ENCODE data around the gene SV2B.

Gene SV2B

DNA sequence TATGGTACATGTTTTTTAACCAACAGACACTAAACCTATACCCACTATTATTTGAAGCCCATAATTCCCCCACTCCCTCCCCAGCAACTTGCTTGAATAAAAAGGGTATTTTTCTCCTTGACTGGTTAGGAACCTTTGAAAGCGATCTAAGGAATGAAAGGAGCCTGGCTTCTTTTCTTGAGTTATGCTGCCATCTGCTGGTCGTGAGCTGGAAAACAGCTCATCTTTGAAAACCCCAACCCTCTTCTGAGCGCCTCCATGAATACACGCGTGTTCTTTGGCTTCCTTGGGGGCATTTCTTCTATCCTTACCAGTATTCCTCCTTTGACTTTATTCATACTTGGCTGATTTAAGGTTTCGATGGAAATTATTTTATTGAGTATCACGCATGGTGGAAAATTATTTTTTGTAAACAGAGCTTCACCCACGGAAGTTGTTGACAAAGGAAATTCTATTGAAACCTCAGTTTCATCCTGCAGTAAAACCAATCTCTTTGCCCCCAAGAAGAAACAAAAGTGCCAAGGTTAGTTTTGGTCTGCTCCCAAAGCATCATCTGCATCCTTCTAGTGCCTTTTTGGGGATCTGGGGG is 171.6 kb downstream of the SV2B start:
- peak in 1 of 2 experiments; percentile 72 for DNase-seq

DNA sequence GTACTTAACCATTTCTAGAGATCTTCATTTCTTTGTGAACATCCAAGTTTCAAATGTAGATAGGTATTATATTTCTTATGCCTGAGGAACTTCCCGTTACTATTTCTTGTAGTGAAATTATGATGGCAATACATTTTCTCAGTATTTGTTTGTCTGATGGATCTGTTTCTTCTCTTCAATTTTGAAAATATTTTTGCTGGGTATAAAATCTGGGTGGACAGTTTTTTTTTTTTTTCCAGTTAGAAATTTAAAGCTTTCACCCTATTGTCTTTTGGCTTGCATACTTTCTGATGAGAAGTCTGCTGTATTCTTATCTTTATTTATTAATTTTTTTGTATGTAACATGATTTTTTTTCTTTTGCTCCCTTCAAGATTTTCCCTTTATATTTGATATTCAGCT is 175.8 kb downstream of the SV2B start:
- DNase-seq: peak in 1 of 2 experiments; percentile 11

DNA sequence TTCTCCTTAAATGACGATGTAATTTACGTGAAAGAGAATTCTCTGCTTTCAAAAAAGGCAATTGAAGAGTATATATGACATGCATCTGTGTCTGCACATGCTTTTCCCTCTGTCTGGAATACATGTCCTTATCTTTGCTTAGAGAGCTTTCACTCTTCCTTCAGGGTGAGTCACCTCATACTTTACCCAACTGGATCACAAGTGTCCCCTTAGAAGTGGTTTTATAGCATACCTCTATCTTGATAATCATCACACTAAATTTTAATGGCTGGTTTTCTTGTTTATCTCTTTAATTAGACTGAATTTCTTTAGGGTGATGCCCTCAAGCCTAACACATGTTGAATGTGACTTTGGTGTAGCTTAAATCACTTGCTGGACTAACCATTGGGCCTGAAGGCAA is 178.9 kb downstream of the SV2B start:
- DNase-seq: no peak

DNA sequence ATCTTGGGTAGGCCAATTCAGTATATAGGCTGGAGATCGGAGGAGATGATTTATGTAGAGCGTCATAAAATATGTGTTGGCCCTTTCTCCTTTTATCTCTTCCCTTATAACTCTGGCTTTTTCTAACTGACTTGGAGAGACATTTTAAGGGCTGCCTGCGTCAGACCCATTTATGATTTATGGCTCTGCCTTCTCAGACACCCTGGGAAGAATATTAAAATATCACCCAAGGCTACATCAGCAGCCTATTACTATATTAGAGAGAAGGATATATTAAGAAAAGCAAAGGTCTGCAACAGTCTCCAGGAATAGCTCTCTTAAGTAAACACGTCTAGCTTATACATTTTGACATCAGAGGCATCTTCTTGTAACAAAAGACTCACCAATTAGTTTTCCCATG is 179.4 kb downstream of the SV2B start:
- no peak for DNase-seq

DNA sequence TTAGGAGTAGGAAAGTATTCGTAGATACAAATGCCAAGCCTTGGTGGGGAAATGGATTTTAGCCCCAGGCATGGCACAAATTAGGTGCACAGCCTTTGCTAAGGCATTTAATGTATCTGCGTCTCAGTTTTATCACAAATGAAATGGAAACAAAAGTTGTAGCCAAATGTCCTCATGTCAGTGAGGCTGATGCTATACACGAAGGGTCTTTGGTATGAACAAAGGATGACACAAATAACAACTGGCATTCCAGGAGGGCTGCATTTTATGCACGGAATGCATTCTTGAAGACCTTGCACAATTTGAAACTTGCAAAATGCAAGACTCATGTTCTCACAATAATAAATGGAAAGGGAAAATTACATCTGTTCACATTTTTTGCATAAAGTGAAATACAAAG is 181.9 kb downstream of the SV2B start:
- no peak for DNase-seq

DNA sequence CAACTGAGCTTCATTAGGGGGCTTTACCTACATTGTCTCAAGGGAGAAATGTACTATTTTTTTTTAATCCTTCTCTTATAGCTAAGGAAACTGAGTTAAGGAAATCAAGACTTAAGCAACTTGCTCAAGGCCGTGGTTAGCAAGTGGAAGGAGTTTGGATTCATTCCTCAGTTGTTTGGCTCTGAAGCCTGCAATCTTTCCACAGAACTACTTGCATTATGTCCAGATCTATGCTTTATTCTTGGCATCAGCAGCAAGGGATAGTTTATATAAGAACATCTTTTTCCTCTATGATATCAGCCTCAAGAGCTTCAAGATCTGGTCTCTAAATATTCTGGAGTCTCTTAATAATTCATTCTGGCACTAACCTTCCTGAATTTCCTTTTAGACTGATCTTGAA is 182.4 kb downstream of the SV2B start:
- DNase-seq: no peak

DNA sequence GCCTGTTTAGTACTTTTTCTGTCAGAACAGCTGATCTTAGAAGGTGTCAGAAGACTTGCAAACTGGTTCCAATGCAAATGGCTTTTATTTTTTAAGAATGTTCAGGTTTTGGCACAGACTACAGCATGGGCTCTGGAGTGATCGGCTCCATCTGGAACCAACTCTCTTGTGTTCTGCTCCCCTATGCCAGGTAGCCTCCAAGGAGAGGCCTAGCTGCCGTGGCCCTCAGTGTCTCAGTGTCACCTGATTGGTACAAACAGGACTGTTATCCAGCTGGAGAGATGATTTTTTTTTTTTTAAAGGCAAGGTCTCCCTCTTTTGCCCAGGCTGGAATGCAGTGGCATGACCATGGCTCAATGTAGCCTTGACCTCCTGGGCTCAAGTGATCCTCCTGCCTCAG is 183.1 kb downstream of the SV2B start:
- no peak for DNase-seq

DNA sequence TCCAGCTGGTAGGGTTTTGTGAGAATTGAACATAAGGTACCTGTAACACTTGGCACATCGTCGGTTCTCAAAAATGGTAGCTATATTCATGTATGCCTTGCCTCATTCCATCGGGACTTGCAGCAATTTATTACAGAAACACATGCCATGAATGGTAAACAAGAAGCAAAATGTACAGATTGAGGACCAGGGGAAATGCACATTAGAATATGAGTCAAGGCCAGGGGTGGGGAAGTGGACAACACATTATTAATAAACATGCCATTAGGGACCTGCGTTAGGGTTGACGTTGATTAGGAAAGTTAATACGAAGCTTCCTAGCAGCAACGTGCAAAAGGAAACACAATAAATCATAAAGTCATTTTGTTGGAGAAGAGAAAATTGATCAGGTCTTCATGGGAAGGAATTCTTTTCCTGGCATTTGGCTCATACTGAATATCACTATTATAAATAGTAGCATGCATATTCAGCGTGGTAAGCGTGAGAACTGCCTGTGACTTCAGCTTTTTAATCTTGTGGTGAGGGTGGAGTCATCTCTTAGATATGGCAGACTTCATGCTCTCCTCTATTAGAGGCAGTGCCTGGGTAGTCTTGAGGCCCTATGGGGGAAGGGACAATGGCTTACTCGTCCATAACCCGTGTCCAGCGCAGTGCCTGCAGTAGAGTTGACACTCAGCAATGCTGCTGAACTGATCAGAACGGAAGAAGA is 184.9 kb downstream of the SV2B start:
- DNase-seq: no peak

DNA sequence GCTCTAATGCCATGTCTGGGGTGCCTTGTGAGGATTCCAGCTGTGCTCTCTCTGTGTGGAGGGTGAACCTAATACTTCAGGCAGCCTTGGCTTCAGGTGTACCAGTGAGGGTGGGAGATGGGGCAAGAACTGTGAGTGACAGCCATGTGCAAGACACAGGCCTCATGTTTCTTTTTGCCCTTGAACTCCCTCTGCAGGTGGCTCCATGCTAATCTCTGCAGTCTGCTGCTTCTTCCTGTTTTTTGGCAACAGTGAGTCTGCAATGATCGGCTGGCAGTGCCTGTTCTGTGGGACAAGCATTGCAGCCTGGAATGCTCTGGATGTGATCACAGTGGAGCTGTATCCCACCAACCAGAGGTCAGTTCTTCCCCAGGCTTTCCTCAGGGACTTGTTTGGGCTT is 189.3 kb downstream of the SV2B start:
- DNase-seq: peak in 1 of 2 experiments; percentile 10

DNA sequence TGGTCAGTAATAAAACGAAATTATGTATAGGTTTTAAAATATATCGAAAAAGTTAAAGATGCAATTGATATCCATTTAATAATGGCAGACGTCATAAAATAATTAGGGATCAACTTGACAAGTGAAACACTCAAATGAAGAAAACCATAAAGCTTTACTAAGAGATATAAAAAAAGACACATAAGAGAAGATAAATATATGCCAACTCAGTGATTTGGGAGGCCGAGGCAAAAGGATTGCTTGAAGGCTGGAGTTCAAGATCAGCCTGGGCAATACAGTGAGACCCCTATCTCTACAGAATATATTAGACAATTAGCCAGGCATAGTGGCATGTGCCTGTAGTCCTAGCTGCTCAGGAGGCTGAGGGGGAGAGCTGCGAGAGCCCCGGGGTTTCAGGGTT is 190.5 kb downstream of the SV2B start:
- DNase-seq: no peak

DNA sequence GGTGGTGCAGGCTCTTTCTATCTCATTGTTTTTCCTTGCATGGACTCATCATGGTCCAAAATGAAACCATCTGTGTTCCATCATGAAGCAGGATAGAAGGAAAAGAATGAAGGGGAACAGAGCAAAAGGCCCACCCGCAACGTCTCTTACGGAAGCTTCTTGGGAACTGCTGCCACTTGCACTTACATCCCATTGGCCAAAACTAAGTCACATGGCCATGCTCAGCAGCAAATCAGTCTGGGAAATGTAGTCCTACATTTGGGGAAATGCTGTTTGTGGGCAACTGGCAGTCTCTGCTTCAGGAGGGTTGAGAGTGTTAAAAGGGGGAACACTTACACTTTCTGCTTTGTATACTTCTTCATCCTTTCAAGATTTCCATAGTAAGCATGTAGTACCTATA is 191.6 kb downstream of the SV2B start:
- no peak for DNase-seq

DNA sequence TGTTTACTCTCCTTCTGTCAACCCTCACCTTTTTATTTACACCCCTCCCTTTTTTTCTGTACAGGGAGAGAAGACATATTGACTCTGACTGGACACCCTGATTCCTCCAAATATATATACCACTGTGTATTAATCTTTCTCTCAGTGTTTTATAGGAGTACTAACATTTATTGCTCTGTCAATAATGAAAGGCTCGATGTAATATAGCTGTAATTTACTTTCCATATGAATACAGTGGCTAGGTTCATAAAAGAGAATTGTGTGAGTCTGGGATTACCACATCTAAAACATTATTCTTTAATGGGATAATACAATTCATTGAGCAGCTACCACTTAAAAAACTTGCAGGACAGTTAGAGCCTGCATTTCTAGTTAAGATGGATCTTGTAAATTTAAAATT is 194.3 kb downstream of the SV2B start:
- no peak for DNase-seq

DNA sequence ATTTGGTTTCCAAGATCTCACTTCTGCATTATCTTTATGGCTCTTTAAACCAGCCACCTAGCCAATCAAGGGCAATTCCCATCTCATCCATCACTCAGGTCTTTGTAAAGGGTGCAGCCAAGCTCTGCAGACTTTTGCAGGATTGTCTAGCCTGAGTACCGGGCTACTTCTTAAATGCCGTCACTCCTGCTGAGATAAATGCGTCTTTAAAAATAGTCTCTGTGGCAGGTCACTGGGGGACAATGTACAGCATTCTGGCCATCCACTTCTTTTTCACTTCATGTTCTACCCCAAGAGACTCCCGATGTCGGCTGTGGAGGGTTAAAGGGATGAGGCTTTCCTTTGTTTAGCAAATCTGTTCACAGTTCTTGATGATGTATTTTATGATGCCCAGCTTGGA is 194.7 kb downstream of the SV2B start:
- DNase-seq: no peak

DNA sequence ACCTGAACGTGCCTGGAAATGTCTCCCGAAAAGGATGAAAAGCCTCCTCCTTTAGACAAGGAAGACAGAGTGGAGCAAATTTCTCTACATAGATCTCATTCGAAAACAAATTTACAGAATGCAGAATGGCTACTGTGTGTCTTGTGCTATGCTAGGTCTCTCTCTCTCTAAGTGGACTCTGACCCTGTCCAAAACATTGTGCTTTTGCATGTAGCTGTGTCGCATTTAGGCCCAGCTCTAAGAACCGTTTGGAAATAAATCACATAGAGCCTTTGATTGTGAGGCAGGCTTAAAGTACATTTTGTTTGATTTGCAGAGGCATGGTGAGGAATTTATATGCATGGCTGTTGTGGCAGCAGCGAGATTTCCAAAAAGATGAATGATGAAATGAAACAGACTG is 198.0 kb downstream of the SV2B start:
- DNase-seq: no peak

DNA sequence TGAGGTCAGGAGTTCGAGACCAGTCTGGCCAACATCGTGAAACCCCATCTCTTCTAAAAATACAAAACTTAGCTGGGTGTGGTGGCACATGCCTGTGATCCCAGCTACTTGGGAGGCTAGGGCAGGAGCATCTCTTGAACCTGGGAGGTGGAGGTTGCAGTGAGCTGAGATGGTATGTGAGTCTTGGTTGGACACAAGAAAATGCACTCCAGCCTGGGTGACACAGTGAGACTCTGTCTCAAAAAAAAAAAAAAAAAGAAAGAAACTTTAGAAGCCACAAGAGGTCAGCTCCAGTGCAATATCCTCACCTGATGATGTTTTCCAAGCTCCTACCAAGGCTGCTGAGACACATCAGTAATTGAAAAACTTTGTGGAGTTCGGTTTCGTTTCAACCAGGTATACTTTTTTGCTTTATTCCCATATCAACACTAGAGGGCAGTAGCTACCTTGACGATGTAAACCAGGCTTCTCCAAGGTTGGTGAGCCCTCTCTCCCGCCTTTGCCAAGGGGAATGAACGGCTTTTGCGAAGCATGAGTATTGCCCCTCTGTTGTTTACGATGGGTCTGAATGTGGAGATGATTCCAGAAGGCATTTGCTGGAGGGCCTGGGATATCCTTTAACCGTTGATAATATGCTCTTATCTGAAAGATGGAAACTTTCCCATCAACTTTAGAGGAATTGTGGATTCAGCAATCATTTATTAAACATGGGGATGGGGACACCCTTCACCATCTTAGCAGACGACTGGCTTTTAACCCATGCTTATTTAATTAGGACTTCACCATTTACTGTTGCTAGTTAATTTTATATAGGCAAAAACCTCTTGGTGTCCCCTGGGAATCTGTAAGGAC is 202.8 kb downstream of the SV2B start:
- DNase-seq: peak; percentile 32 to 76

DNA sequence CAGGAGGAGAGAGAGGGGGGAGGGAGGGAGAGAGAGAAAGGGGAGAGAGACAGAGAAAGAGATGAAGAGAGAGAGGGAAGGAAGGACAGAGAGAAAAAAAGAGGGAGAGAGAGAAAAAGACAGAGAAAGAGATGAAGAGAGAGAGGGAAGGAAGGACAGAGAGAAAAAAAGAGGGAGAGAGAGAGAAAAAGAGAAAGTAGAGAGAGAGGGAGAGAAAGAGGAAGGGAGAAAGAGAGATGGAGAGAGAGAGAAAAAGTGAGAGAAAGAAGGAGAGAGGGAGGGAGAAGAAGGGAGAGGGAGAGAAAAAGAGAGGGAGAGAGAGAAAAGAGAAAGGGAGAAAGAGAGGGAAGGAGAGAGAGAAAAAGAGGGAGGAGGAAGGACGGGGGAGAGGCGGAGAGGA is 204.2 kb downstream of the SV2B start:
- no peak for DNase-seq

DNA sequence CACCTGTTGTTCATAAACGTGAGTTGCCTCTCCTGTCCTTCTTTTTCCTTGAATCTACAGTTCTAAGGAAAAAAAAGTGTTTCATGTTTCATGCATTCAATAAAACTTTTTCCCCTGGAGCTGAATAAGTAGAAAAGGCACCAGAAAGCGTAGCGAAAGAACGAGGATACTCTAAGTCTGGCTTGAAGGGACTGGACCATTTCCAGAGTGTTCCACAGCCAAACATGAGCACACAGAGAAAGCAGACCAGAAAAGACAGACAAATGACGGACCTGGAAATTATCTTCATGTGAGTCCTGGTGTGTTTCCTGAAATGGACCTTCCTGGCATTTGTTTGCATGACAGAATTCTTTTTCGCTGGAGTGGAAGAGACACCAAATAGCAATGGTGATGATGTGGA is 204.7 kb downstream of the SV2B start:
- no peak for DNase-seq

DNA sequence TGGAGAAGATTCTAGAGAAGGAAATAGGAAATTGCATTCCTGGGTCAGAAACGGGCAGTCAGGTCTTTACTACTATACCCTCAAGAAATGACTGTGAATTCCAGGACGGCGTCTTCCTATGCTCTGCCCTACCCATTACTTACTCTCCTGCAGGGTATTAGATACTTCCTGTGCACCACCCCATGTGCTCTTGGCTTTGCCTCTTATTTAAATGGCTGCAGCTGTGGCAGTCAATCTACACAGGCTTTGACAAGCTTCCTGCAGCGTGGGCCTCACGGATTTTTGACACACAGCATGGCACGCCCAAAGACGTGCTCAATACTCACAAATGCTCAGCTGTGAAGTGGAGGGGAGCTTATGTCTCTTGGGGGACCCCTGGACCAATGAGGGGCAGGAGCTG is 206.1 kb downstream of the SV2B start:
- no peak for DNase-seq

DNA sequence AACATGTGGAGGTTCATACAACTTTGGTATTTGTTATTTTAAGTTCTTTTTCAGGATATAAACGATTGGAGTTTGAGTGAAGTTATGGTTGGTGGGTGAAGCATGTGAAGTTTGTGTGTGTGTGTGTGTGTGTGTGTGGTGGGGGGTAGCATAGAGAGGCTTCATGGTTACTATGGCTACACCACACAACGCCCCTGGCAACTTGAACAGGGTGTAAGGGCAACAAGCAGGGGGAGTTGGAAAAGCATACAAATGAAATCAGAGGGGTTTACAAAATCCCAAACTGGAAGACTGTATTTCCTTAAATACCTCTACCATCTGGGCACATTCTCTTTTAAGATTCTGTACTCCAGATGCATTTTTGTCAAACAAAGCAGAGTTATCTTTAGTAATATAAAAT is 207.5 kb downstream of the SV2B start:
- no peak for DNase-seq

DNA sequence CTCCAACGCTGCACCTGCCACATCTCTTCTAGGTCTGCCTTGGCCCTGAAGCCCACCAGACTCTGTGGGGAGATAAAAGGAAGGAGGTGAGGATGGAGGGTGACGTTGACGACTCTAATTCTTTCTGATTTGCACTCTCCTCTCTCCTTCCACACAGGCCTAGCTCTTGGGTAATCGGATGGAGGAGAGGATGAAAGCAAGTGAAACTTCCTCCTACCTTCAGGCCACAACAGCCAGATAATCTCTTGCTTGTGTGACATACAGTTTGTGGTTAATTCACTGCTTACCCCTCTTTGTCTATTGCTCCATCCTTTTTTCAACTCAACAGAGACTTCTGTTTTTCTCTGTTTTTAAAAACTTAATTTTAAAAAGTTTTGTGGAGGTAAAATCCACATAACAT is 208.1 kb downstream of the SV2B start:
- DNase-seq: no peak

DNA sequence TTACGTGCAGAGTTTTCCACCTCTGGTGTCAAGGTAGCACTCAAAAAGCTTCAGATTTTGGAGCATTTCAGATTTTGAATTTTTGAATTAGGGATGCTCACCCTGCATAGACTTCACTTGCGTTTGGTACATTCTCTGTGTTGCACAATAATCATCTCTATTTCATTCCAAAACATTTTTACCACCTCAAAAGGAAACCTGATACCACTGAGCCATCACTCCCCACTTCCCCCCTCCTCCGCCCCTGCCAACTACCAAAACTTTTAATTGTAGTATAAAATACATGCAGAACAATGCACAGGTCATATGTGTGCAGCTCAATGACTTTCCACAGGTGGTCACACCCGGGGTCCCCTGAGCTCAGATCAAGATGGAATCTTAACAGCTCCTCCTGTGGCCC is 208.8 kb downstream of the SV2B start:
- no peak for DNase-seq

DNA sequence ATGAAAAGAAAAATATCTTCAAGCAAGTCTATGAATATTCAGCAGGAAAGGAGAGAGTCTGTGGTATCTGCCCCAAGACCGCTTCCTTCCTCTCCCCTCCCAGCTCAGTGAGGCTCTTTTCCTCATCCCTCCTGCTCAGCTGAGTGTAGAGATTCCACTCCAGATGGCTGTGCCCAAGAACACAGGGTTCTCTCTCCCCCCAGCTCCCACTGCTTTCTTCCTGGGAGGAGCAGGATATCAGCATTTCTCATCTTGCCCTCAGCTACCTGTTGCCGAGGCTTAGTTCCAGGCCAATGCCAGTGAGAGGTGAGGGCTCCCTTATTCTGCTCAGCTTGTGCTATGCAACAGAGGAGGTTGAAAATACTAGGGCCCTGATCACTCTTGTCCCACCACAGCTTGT is 211.9 kb downstream of the SV2B start:
- DNase-seq: no peak

DNA sequence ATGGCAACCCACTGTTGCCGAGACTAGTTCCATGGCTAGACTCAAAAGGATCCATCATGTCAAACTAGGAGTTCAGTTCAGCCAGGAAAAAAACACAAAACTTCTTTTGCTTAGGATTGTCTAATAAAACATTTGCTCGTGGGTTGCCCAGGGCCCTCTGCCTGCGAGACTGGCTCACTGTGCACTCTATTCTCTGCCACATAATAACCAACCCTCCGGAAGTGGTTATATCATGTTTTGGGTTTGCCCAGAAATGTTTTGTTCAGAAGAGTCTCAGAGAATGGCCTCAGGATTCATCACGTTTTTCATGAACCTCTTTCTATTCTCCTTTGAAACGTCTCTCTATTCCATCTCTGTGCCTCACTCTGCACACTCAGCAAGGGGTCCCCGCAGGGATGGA is 216.1 kb downstream of the SV2B start:
- DNase-seq: no peak

DNA sequence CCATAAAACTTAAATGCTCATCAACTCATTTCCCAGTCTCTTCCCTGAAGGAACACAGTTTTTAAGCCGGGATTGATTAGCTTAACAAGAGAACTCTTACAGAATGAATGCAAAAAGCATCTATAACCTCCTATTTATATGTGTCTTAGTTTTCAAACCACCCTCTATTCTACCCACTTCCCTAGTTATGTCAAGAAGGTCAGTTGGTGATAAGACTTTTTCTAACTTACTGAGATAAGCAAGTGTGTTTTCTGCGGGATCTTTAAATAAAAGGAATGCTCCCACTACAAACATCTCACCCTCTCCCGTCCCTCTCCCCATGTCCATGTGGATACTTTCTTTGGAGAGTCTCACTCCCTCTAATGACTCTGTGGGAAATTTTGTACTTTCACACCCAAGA is 218.5 kb downstream of the SV2B start:
- DNase-seq: no peak
